GM12872 (cell line): ENCODE results near the gene NFIA.

Experiments
- TF ChIP-seq, protein P1 (sequence below): IDR thresholded peaks from 3 replicates; pipeline ENCODE4 v1.5.1; 2011; ENCODE audit warnings: low read depth, mild to moderate bottlenecking, low read length, moderate library complexity; ENCODE audit not compliant: insufficient read depth

NFIA gene

DNA sequence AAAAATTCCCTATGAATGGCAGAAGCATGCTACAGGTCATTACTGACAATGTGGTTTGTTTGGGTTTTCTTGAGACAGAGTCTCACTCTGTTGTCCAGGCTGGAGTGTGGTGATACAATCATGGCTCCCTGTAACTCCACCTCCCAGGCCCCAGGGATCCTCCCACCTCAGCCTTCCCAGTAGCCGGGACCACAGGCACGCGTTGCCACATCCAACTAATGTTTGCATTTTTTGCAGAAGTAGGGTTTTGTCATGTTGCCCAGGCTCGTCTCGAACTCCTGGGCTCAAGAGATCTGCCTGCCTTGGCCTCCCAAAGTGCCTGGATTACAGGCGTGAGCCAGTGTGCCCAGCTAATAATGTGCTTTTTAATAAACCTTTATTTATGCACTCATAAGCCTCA is 259.1 kb downstream of the NFIA start:
- TF ChIP-seq, protein P1, sequence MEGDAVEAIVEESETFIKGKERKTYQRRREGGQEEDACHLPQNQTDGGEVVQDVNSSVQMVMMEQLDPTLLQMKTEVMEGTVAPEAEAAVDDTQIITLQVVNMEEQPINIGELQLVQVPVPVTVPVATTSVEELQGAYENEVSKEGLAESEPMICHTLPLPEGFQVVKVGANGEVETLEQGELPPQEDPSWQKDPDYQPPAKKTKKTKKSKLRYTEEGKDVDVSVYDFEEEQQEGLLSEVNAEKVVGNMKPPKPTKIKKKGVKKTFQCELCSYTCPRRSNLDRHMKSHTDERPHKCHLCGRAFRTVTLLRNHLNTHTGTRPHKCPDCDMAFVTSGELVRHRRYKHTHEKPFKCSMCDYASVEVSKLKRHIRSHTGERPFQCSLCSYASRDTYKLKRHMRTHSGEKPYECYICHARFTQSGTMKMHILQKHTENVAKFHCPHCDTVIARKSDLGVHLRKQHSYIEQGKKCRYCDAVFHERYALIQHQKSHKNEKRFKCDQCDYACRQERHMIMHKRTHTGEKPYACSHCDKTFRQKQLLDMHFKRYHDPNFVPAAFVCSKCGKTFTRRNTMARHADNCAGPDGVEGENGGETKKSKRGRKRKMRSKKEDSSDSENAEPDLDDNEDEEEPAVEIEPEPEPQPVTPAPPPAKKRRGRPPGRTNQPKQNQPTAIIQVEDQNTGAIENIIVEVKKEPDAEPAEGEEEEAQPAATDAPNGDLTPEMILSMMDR = no peak

GRCh38 chr1:61343734-61344420 is 261.5 kb downstream of the NFIA start:
- TF ChIP-seq, protein P1 = no peak

- TF ChIP-seq, protein P1 = no peak
These were observed 262.3 kb downstream of the NFIA start for GRCh38 chr1:61344696-61345095.

DNA sequence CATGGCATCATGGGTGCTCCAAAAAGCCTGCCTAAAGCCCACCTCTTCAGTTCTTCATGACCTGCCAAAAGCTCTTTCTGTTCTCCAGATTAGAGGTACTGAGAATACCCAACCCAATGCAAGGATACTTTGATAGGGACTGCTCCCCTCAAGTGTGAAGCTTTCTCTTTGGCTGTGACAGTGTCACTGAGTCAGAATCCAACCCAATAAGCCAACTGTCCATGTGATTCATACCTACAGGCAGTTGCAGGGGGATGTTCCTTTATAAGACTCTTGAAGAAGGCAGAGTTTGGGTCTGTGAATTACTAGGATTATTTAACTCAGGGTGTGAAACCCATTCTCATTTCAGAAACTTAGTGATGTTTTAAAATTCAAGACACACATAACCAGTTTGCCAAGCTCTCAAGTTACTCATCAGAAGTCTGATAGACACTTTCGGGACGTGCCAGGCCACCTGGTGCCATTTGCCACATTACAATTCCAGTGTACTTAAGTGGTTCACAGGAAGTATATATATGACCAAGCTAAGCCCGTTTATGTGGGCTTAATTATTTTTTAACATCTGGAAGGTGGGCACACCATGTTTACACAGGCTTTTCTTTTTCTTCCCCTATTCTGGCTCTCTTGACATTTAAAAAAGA is 265.8 kb downstream of the NFIA start:
- TF ChIP-seq, protein P1 = no peak

DNA sequence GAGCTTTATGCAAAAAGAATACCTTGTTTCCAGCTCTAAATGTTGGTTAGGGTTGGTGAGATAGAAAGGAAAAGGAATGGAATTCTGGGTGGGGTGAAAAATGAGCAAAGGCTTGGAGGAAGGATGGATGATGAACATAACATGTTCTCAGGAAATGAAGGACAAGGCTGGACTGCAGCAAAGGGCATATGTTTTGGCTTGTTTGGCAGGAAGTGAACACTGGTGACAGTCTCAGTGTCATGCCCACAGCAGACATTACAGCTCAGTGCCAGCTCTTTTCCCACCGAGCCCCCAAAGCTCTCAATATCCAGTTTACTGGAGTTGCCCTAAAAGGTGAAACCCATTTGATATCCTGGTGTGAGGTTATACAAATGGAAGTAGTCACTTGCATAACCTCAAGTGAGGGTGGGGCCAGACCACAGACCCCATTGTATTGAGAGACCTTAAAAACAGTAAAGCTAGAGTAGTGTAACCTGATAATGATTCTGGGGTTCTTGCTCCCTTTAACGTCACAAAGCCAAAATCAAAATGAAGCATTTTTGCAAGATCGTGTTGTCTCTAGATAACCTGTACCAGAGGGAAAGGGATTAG is 270.6 kb downstream of the NFIA start:
- TF ChIP-seq, protein P1 = no peak

DNA sequence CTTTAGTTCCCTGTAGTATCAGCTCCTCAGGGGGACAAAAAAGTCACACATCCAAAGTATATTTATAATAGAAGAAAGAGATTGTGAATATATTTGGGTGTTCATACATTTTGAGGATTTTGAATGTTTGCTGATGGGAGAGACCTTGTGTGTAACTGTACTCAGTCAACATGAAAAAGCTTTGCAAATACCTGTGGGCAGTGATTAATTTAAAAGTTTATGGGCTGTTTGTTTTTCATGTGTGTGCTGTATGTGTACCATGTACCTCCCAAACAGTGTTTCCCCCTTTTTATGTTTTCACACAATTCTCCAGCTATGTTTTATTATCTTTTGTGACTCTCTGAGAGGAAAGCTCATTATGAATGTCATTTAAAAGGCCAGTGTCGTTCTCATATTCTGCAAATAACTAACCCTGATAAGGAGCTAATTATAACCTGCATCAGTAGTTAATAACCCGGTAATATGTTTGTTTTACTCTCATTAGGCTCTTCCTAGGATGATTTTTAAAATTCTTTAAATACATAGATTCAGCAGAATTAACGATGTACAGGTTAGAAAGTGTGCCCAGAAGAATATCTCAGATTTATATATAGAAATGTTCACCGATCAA is 271.5 kb downstream of the NFIA start:
- TF ChIP-seq, protein P1 = no peak

DNA sequence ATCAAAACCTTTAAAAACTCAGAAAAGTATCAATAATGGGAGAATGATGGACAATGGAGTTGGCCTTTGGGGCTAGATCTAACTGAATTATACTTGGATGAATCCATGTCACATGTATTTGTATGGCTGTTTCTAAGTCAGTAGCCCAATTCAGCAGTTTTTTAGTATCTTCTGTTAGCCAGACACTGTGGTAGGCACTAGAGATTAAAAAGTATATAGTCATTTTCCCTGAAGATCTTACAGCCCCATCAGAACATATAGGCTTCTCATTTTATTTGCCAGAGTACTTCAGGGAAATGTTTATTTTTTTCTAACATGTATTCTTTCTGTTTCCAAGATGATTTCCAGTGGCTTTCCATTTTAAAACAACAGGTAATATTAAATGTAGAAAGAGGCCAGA is 273.7 kb downstream of the NFIA start:
- TF ChIP-seq, protein P1 = no peak
